Mucosa of descending colon (tissue), 3 donors: ENCODE data around the gene GRIN1. TPM values are rescaled to one million over a fixed set of nuclear protein-coding genes. Genes with fewer than 3 reads are reported as not detected.

Source experiments
- ATAC-seq: fragments of 200-7000 bp; cut with Tn5 transposase; one replicate; pipeline ENCODE4 v1.9.1; 2020; ENCODE audit warnings: mild to moderate bottlenecking, moderate library complexity
- DNase-seq, 3 donors: peaks; one replicate each; pipeline ENCODE4 v3.0.0-alpha.2; 2020
- H3K36me3 ChIP-seq: fragments of 200-600 bp; one replicate; pipeline ENCODE4 v1.8.0; 2021; ENCODE audit warnings: low read depth, mild to moderate bottlenecking
- H3K4me1 ChIP-seq: fragments of 200-600 bp; one replicate; pipeline ENCODE4 v1.8.0; 2021; ENCODE audit warnings: low read depth, mild to moderate bottlenecking
- H3K4me3 ChIP-seq: fragments of 200-600 bp; one replicate; pipeline ENCODE4 v1.8.0; 2021; ENCODE audit warnings: mild to moderate bottlenecking
- H3K9me3 ChIP-seq: fragments of 200-600 bp; one replicate; pipeline ENCODE4 v1.8.0; 2021; ENCODE audit warnings: mild to moderate bottlenecking
- intact Hi-C, 2 donors: fragments of 100-400 bp; cut with DNase I in 1 of 2; cut with micrococcal nuclease in 1 of 2; formaldehyde crosslinking; loops; one replicate each; pipeline versions ENCODE4 v1.11.0 to v1.11.1; 2022; cut with DNase I, micrococcal nuclease
- total RNA-seq, 3 donors: library from RNA; stranded (reverse); fragmentation: NEBNext Ultra II Directional in 2 of 3; extraction: Animal tissue kit (Norgen Biotek cat#: 25700) in 2 of 3; gene quantifications; one replicate each; pipeline versions ENCODE4 v1.2.1 to v1.2.4, GENCODE V29; 2021 to 2023
- TF ChIP-seq, protein P1 (sequence below): fragments of 200-600 bp; IDR thresholded peaks from one replicate; pipeline ENCODE4 v1.8.0; 2022; ENCODE audit warnings: antibody characterized with exemption, mild to moderate bottlenecking
- donor health status: DM: no; HTN: no; CAD: no; lungs with moderate emphysema.
- donor health status: DM: no; HTN: no; CAD: no.
- donor health status: DM: no; HTN: yes; CAD: no.

GRIN1 gene
- total RNA-seq, 3 donors from 2014 or later: 0.36 to 2.6 TPM; not detected in 1

DNA sequence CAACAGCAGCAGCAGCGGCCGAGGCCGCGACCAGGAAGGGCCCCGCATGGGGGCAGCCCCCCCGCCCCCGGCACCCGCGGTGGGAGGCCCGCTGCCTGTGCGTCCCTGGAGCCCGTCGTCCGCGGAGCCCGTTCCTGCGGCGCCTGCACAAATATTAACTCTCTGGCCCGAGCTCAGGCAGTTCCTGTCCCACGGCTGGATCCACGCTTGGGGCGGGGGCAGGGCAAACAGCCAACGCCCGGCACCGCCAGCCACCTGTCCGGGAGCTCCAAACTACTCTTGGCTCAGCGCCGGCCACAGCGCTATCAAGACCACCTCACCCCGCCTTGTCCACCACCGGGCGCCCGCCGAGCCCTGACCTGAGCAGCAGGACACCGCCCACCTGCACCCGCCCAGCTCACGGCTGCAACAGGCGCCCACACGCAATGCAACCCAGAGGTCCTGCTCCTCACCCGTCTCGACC lies 31.0 kb downstream of the GRIN1 start, which contains the start of gene LRRC26:
Gene LRRC26 (minus strand): TSS at position 156 of the 463 bp plus-strand sequence. CDS start 108 bp downstream, at position 48.
- peaks cover 42% of the 10 kb centered on the region for H3K4me1 ChIP-seq
- no peaks in the 10 kb centered on the region for H3K36me3 ChIP-seq
- peak within 1 kb of the TSS; percentile 11 for H3K4me3 ChIP-seq
- H3K9me3 ChIP-seq: no peaks in the 10 kb centered on the region
- intact Hi-C loops: no loop called here
- TF ChIP-seq, protein P1, sequence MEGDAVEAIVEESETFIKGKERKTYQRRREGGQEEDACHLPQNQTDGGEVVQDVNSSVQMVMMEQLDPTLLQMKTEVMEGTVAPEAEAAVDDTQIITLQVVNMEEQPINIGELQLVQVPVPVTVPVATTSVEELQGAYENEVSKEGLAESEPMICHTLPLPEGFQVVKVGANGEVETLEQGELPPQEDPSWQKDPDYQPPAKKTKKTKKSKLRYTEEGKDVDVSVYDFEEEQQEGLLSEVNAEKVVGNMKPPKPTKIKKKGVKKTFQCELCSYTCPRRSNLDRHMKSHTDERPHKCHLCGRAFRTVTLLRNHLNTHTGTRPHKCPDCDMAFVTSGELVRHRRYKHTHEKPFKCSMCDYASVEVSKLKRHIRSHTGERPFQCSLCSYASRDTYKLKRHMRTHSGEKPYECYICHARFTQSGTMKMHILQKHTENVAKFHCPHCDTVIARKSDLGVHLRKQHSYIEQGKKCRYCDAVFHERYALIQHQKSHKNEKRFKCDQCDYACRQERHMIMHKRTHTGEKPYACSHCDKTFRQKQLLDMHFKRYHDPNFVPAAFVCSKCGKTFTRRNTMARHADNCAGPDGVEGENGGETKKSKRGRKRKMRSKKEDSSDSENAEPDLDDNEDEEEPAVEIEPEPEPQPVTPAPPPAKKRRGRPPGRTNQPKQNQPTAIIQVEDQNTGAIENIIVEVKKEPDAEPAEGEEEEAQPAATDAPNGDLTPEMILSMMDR: no peak
- peak; percentile 35 for ATAC-seq
- peak; percentile 63 to 77 (median 73) for DNase-seq

DNA sequence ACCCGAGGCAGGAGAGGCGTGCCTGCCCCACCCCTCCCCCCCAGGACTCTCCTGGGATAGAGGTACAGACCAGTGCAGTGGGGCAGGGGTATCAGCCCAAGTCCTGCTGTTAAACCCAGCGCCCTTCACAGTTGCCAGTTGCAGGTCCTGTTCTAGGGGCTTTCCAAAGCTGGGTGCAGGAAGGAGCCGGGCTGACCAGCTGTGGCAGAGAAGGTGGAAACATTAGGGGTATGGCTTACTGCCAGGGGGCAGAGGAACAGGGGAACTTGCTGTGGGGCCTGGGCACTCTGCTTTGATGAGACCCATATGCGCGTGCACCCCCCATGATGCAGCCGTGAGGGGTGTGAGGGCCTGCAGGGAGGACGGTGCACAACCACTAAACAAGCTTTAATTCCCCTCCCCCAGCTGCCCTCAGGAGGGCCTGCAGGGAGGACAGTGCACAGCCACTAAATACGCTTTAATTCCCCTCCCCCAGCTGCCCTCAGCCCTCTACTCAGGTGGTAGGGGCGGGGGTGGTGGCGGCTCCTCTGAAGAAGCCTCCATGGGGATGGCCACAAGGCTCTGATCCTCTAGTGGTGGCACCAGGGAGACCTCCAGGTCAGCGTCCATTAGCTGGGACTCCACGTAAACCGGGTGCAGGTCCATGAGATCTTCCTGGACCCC lies 31.7 kb downstream of the GRIN1 start:
- ATAC-seq (no peak), DNase-seq (no peak)
- Histone ChIP-seq H3K36me3 (no peaks in the 10 kb centered on the region), H3K9me3 (no peaks in the 10 kb centered on the region), H3K4me1 (peaks cover 49% of the 10 kb centered on the region), H3K4me3 (no peak overlapping the region)
- intact Hi-C loops: no loop called here
- TF ChIP-seq, protein P1: no peak

GRCh38 chr9:137171149-137171900 lies 32.4 kb downstream of the GRIN1 start:
- ATAC-seq: no peak
- TF ChIP-seq, protein P1: no peak
- peaks cover 54% of the 10 kb centered on the region for H3K4me1 ChIP-seq
- H3K4me3 ChIP-seq: no peak overlapping the region
- no peaks in the 10 kb centered on the region for H3K9me3 ChIP-seq
- no peak for DNase-seq
- intact Hi-C loops: no loop called here
- no peaks in the 10 kb centered on the region for H3K36me3 ChIP-seq

DNA sequence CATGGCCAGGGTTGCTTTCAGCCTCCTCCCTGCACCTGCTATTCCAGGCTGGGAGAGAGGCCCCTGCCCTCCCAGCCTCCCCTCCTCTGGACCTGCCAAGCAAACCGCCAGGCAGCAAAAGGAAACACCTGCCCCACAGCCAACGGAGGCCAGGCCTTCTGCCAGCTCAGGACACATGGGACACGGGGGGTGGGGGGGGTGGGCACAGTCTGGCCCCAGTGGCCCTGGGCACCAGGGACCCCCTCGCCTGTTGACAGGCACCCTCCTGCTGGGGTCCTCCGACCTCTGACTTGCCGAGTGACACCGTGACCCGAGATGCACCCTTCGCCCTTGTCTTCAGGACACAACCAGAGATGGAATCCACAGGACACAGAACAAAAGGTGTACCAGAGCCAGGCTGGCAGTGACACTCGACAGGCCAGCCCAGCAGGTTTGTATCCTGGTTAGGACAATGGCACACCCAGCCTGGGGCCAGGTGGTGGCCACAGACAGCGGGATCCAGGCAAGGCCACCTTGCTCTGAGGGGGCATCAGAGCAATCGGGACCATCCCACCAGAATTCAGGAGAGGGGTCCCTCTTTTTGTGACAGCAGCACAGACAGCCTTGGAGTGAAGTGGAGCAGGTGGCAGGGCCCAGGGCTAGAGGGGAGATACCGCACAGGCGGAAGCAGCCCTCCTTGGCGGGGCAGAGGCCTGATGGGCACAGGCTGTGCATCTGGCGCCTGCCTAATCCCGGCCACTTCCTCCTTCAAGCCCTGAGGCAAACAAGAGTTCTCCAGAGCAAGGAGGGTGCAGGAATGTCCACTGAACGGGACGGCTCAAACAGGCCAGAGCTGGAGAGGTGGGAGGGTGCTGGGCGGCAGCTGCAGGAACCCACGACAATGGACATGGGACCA lies 34.2 kb downstream of the GRIN1 start:
- H3K4me1 ChIP-seq: peaks cover 41% of the 10 kb centered on the region
- H3K4me3 ChIP-seq: no peak overlapping the region
- TF ChIP-seq, protein P1: no peak
- no peaks in the 10 kb centered on the region for H3K9me3 ChIP-seq
- no peaks in the 10 kb centered on the region for H3K36me3 ChIP-seq
- intact Hi-C loops: no loop called here
- ATAC-seq: peak; percentile 36
- DNase-seq: peak in 1 of 3 donors; percentile 56
